K562 (cell line): ENCODE results near the gene EIF3K. TPM values are rescaled to one million over a fixed set of nuclear protein-coding genes. Genes with fewer than 3 reads are reported as not detected.

ENCODE experiments used
- ARNT ChIP-seq, 2 experiments: fragments of 450-650 bp; IDR thresholded peaks; 2 replicates each; pipeline ENCODE4 v1.6.1; 2016; ENCODE audit warnings: mild to moderate bottlenecking in 1 of 2
- EGR1 ChIP-seq: fragments of 450-650 bp; conservative IDR thresholded peaks from 2 replicates; pipeline ENCODE4 v1.6.1; 2017; ENCODE audit warnings: mild to moderate bottlenecking
- ETS2 ChIP-seq: IDR thresholded peaks from 2 replicates; pipeline ENCODE4 v1.6.1; 2016; ENCODE audit warnings: borderline replicate concordance, missing genetic modification characterization, mild to moderate bottlenecking, moderate library complexity, missing compliant biosample characterization; ENCODE audit not compliant: poor library complexity, severe bottlenecking
- EZH2 ChIP-seq: IDR thresholded peaks from 2 replicates; pipeline ENCODE4 v1.6.1; 2012; ENCODE audit warnings: low read depth, mild to moderate bottlenecking, inconsistent platforms, low read length, borderline replicate concordance
- HOXB6 ChIP-seq: fragments of 250-450 bp; sonication (Bioruptor Pico); IDR thresholded peaks from 2 replicates; pipeline ENCODE4 v1.5.1; 2022; ENCODE audit warnings: mild to moderate bottlenecking, borderline replicate concordance
- LEF1 ChIP-seq: fragments of 450-650 bp; IDR thresholded peaks from 2 replicates; pipeline ENCODE4 v1.6.1; 2016; ENCODE audit warnings: mild to moderate bottlenecking
- MCM3 ChIP-seq: fragments of 450-650 bp; IDR thresholded peaks from 2 replicates; pipeline ENCODE4 v1.6.1; 2016
- MCM5 ChIP-seq: fragments of 450-650 bp; IDR thresholded peaks from 2 replicates; pipeline ENCODE4 v1.6.1; 2016; ENCODE audit warnings: low read depth
- PHB ChIP-seq: fragments of 250-450 bp; sonication (Bioruptor Pico); IDR thresholded peaks from 2 replicates; pipeline ENCODE4 v1.5.0; 2021
- PHTF2 ChIP-seq: fragments of 250-450 bp; sonication (Bioruptor Pico); IDR thresholded peaks from 2 replicates; pipeline ENCODE4 v1.5.0; 2021; ENCODE audit warnings: mild to moderate bottlenecking
- RBM22 ChIP-seq: fragments of 200-400 bp; formaldehyde crosslinking; IDR thresholded peaks from 2 replicates; pipeline ENCODE4 v1.6.1; 2018; ENCODE audit warnings: low read length, low read depth; ENCODE audit not compliant: poor library complexity, severe bottlenecking
- RFX1 ChIP-seq: fragments of 450-650 bp; IDR thresholded peaks from 2 replicates; pipeline ENCODE4 v1.6.1; 2016; ENCODE audit warnings: mild to moderate bottlenecking, moderate library complexity
- RFX5 ChIP-seq: IDR thresholded peaks from 2 replicates; pipeline ENCODE4 v1.6.1; 2011; ENCODE audit warnings: low read depth, mild to moderate bottlenecking, improper control_type of control experiment, low read length
- SETDB1 ChIP-seq: IDR thresholded peaks from one replicate; pipeline ENCODE4 v1.6.1; 2012; ENCODE audit warnings: low read length, control low read depth, inconsistent platforms
- TAF15 ChIP-seq: fragments of 200-400 bp; formaldehyde crosslinking; IDR thresholded peaks from 2 replicates; pipeline ENCODE4 v1.6.1; 2017; ENCODE audit warnings: mild to moderate bottlenecking, low read depth, low read length, moderate library complexity
- TBP ChIP-seq: optimal IDR thresholded peaks from 2 replicates; pipeline ENCODE3; 2011; ENCODE audit warnings: low read depth, low read length, improper control_type of control experiment
- ZBTB17 ChIP-seq: fragments of 450-650 bp; formaldehyde crosslinking; IDR thresholded peaks from 2 replicates; pipeline ENCODE4 v1.4.0; 2020; ENCODE audit warnings: mild to moderate bottlenecking
- ZFPM2 ChIP-seq: fragments of 250-450 bp; sonication (Bioruptor Pico); IDR thresholded peaks from 2 replicates; pipeline ENCODE4 v1.5.1; 2022; ENCODE audit warnings: mild to moderate bottlenecking
- ZNF124 ChIP-seq: sonication (generic); formaldehyde crosslinking; IDR thresholded peaks from 2 replicates; pipeline ENCODE4 v1.8.1; 2022; ENCODE audit warnings: missing genetic modification reagents
- ZNF133 ChIP-seq: fragments of 250-450 bp; sonication (Bioruptor Pico); IDR thresholded peaks from 2 replicates; pipeline ENCODE4 v1.4.0; 2020; ENCODE audit warnings: mild to moderate bottlenecking
- ZNF408 ChIP-seq: fragments of 250-450 bp; sonication (Bioruptor Pico); IDR thresholded peaks from 2 replicates; pipeline ENCODE4 v1.4.0; 2020; ENCODE audit warnings: low read depth, mild to moderate bottlenecking, moderate library complexity
- ZNF436 ChIP-seq: fragments of 250-450, 450-650 bp; sonication (Bioruptor Pico); formaldehyde crosslinking; IDR thresholded peaks from 2 replicates; pipeline ENCODE4 v1.7.0; 2020; ENCODE audit warnings: mild to moderate bottlenecking
- ZNF592 ChIP-seq: fragments of 450-650 bp; IDR thresholded peaks from 2 replicates; pipeline ENCODE4 v1.6.1; 2017; ENCODE audit warnings: antibody characterized with exemption, mild to moderate bottlenecking
- ZNF740 ChIP-seq, 3 experiments: fragments of 200-800 bp in 1 of 3; sonication (Bioruptor generic) in 1 of 3; sonication (generic) in 1 of 3; formaldehyde crosslinking in 1 of 3; IDR thresholded peaks; 2 replicates each; pipeline versions ENCODE4 v1.6.1 to v1.8.0; 2016 to 2022; ENCODE audit warnings: mild to moderate bottlenecking in 2 of 3, missing compliant biosample characterization in 2 of 3, missing genetic modification characterization in 2 of 3, missing genetic modification reagents in 1 of 3
- ZNF766 ChIP-seq: fragments of 200-800 bp; sonication (Bioruptor generic); conservative IDR thresholded peaks from 2 replicates; pipeline ENCODE4 v1.6.1; 2016; ENCODE audit warnings: missing genetic modification characterization, missing compliant biosample characterization
- polyA plus RNA-seq, 8 experiments: library from polyadenylated mRNA; depleted of rRNA in 4 of 8; stranded (reverse) in 5 of 8; unstranded in 3 of 8; fragments of >200 nt; fragmentation: Nextera tagmentation in 2 of 8; fragmentation: Illumina TruSeq in 1 of 8; extraction: Ambion mirVana in 2 of 8; extraction: Trizol in 1 of 8; gene quantifications; 2 replicates each; pipeline versions ENCODE4 v1.2.1 to v1.2.3, GENCODE V29; 2011 to 2014; ENCODE audit warnings: inconsistent platforms in 1 of 8, missing spikeins in 1 of 8
- total RNA-seq, 7 experiments: library from RNA; depleted of rRNA in 6 of 7; stranded (reverse); fragments of >200 nt in 6 of 7; fragmentation: Illumina TruSeq in 2 of 7; extraction: Trizol in 2 of 7; gene quantifications; 2 replicates each; pipeline versions ENCODE4 v1.2.1 to v1.2.3, GENCODE V29; 2011 to 2021; ENCODE audit warnings: low replicate concordance in 1 of 7
- TF ChIP-seq, protein P1 (sequence below): sonication (generic); formaldehyde crosslinking; IDR thresholded peaks from 2 replicates; pipeline ENCODE4 v1.9.0; 2022; ENCODE audit warnings: mild to moderate bottlenecking, missing genetic modification reagents

EIF3K gene
- total and polyA plus RNA-seq, 9 of the 15 experiments (the other 6 are each of a cell fraction or from before 2014, with no cell fraction given): 387 to 1,827 (median 733) TPM

- TF ChIP-seq ZNF592 (no peak; the same call in 1 of the 2 replicates), ZNF408 (CRISPR knock-in tag) (no peak), PHB (CRISPR knock-in tag) (0 out of 2 replicates have a peak, but pooled peaks have one; percentile 47), ZNF124 (CRISPR knock-in tag) (no peak), PHTF2 (CRISPR knock-in tag) (no peak), TAF15 (no peak), ZNF436 (CRISPR knock-in tag) (no peak), EGR1 (no peak), ZFPM2 (CRISPR knock-in tag) (no peak), HOXB6 (CRISPR knock-in tag) (no peak), RFX1 (no peak), ZBTB17 (no peak), SETDB1 (no peak), MCM5 (no peak), RFX5 (no peak), ZNF766 (CRISPR knock-in tag) (peak; percentile 70; the same call in 1 of the 2 replicates), ZNF740 (CRISPR knock-in tag; IDR thresholded peaks at IDR 0.05) (no peak), ZNF740 (tag; IDR thresholded peaks at IDR 0.05) (no peak), RBM22 (no peak), MCM3 (no peak), LEF1 (no peak), ARNT (IDR thresholded peaks at IDR 0.05) (no peak; a peak in 1 of 4 replicates), ETS2 (tag) (no peak), ZNF133 (CRISPR knock-in tag) (no peak), TBP (peak; percentile 60), EZH2 (no peak)
- TF ChIP-seq, protein P1, sequence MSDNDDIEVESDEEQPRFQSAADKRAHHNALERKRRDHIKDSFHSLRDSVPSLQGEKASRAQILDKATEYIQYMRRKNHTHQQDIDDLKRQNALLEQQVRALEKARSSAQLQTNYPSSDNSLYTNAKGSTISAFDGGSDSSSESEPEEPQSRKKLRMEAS: peak; percentile 93
Observed at GRCh38 chr19:38618590-38619360, at the start of gene EIF3K (continued).
